Pulmonary artery endothelial cell (primary cell): ENCODE data around the gene FCHSD2. TPM values are rescaled to one million over a fixed set of nuclear protein-coding genes. Genes with fewer than 3 reads are reported as not detected.
"Not testable (repeated sequence)": the region's sequence is repeated elsewhere in the genome, so short reads cannot be mapped to it uniquely, and the experiment has no call there.

Experiments used
- DNase-seq: peaks from one replicate; pipeline ENCODE4 v3.0.0-alpha.2; 2011; ENCODE audit warnings: low read depth, low spot score
- total RNA-seq: library from RNA; depleted of rRNA; stranded (reverse); fragments of >200 nt; gene quantifications from 2 replicates; pipeline ENCODE4 v1.2.3, GENCODE V29; 2014

Gene FCHSD2
- total RNA-seq, 1 donor from 2014 or later, result 14.9 TPM

DNA sequence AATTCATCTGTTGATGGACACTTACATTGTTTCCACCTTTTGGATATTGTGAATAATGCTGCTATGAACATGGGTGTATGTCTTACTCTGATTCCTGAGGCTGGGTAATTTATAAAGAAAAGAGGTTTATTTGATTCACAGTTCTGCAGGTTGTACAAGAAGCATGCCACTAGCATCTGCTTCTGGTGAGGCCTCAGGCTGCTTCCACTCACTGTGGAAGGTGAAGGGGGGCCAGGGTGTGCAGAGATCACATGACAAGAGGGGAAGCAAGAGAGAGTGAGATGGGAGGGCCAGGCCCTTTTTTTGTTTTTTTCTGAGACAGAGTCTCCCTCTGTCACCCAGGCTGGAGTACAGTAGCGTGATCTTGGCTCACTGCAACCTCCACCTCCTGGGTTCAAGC, 335.7 kb downstream of the FCHSD2 start:
- DNase-seq, result not testable (repeated sequence)

DNA sequence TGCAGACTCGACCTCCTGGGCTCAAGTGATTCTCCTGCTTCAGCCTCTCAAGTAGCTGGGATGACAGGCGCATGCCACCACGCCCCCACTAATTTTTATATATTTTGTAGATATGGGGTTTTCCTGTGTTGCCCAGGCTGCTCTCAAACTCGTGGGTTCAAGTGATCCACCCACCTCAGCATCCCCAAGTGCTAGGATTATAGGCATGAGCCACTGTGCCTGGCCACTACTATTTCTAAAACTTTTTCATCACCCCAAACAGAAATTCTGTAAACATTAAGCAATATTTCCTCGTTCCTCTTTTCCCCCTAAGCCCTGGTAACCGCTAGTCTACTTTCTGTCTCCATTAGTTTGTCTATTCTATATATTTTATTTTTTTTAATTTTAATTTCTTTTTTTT, 336.9 kb downstream of the FCHSD2 start:
- DNase-seq, result no peak

DNA sequence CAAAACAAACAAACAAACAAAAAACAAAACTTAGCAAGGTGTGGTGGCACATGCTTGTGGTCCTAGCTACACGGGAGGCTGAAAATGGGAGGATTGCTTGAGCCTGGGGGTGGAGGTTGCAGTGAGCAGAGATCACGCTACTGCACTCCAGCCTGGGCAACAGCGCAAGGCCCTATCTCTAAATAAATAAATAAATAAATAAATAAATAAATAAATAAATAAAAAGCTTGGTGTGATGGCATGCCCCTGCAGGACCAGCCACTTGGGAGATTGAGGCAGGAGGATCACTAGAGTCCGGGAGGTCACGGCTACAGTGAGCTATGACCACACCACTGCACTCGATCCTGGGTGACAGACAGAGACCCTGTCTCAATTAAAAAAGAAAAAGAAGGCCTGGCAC, 339.3 kb downstream of the FCHSD2 start:
- no peak for DNase-seq

DNA sequence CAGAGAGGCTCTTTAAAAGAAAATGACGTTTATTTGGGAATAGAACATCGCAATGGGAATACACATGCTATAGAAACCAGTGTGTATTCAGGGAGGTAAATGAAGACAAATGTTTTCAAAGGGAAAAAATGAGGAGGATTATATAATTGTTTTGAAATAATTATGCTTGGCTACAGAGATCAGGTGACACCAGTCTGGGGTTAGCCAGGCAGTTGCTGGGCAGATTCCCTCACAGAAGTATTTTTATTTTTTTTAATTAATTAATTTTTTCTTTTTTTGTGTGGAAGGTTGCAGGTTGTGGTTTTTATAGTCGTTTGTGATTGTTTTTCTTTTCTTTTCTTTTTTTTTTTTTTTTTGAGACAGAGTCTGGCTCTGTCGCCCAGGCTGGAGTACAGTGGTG, 342.7 kb downstream of the FCHSD2 start:
- DNase-seq, result no peak

DNA sequence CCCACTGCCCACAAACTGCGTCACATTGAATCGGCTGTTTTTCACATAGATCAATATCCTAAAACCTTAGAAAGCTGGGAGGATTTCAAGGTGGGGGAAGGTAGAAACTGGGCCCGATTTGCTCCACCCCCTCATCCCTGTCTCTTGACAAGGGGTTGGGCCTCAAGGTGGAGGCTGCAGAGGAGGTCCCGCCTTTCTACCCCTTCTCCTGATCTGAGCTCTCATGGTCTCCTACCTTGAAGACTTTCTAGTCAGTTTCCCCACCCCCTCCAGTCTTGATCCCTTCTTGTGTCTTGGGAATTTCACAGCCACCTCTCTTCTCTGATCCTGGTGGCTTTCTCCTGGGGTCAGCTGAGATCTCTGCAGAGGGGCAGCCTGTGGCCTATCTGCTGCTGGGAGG, 343.8 kb downstream of the FCHSD2 start:
- DNase-seq, result no peak

DNA sequence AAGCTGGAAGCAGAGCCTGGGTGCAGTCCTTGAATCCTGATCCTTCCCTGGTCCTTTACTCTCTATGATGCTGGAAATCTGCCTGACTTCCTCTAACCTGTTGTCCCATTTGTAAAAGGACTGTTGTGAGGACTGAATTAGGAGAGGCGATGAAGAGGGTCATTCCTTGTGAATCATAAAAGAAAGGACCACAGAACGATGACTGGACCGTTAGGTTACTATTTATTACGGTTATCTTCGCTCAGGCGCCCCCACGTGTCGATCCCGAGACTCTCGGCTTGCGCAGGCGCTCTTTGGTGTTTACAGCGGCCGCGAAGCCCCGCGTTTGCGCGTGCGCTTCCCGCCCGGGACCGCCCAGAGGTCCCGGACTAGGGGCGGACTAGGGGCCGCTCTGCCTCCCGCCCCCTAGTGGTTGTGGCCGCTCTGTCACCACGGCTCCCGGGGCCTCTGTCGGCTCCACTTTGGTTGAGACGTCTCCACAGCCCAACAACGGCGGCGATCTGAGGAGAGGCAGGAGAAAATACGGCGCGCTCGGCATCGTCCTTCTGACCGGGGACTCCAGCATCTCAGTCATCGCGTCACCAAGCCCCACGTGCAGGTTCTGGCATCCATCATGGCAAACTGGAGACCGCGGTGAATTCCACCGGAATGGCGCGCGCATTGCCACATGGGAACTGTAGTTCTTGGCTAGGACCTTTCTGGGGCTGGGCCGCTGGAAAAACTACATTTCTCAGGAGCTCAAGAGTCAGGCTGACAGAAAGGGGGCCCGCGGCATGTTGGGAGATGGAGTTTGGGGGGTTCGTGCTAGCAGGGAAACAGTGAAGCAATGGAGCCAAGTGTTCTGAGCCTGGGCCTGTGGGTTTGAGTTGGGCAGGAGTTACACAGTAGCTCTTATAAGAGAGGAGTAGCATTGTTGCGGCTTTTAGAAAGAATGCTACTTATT, 348.4 kb downstream of the FCHSD2 start, which contains the start of gene STARD10:
STARD10 (minus strand) TSS at position 623 of the 943 bp plus-strand sequence. CDS start 12,866 bp downstream, outside the sequence.
- DNase-seq, result peak; percentile 73

DNA sequence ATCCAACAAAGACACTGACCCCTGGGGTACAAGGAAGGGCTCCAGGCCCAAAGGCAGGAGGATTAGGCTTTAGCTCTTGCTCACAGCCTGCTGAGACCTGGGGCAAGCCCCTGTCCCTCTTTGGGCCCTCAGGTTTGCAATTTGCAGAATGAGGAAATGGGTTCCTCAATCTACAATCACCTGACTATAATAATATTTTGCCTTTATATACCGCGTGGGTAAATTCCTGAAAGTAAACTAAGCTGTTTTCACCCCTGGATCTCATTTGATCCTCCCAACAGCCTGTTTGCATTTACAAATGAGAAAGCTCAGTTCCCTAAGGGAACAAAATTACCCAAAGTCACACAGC, 349.1 kb downstream of the FCHSD2 start:
- DNase-seq, result no peak

DNA sequence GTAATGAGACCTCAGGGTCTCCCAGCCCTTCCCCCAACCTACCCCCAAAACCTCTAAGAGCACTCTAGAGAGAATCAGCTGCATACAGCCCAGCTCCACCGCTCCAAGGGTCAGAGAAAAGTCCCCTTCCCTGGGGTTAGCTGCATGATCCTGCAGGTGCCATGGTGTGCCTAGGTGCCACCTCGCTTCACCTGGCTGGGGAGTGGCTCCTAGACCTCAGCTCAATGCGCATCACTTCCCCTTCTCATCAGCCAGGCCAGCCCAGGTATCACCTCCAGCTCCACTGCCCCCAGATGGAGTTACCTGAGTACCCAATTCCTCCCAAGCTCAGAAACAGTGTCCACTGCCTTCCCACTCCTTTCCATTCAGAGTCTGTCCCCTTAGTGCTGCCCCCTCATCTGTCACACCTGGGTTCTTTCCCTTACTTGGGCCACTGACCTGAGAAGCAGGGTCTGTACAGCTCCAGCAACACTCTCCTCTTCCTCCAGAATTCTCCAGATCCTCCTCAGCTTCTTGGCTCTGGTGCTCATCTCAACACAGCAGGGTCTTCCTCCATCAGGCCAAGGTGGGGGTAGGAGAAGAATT, 349.6 kb downstream of the FCHSD2 start:
- no peak for DNase-seq

DNA sequence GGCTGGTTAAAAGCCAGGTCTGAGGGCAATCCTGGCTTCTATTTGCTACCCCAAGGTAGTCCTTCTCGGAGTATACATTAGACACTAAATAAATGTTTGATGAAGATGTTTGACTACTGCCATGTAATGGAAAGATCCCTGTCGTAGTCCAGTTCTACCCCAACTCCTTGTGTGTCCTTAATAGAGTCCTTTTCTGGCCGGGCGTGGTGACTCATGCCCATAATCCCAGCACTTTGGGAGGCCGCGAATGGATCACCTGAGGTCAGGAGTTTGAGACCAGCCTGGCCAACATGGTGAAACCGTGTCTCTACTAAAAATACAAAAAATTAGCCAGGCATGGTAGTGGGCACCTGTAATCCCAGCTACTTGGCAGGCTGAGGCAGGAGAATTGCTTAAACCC, 350.9 kb downstream of the FCHSD2 start:
- DNase-seq, result not testable (repeated sequence)

DNA sequence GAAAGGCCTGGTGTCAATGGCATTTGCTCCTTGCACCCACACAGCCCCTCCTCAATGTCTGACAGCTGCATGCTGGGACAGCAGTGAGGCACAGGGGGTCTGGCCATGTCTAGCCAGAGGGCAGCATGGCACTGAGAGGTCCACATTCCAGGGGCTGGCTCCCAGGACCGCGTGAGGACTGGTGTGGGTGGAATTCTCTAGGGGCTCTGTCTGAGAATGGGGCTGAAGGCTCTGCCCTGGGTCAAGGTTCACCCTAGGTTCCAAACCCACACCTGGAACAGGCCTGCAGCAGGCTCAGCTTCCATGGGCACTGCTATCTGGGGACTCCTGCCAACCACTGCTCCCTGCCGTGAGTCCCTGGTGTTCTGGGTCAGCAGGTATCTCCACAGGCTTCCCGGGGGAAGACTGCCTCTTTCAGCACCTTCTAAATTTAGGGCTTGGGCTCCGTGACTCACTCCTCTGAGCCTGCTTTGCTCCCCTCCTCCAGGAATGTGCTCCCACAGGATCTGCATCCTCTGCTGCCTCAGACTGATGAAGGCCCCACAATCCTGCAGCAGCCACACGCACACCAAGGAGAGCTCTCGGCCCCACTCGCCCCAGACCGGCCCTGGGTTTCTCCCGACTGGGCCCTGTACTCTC, 352.5 kb downstream of the FCHSD2 start:
- no peak for DNase-seq

DNA sequence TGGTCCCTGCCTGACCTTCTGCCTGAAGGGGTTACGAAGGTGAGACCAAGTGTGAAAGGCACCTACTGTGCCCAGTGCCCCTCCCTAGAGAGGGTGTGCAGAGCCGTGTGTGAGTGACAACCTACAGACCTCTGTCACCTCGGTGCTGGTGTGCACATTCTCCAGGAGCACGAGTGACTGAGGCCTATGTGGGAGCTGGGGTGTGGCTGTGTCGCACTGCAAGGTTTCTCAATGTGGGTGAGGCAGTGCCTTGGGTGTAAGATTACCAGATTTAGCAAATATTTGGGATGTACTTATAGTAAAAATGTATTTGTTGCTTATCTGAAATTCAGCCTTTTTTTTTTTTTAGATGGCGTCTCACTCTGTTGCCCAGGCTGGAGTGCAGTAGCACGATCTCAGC, 353.9 kb downstream of the FCHSD2 start:
- no peak for DNase-seq

DNA sequence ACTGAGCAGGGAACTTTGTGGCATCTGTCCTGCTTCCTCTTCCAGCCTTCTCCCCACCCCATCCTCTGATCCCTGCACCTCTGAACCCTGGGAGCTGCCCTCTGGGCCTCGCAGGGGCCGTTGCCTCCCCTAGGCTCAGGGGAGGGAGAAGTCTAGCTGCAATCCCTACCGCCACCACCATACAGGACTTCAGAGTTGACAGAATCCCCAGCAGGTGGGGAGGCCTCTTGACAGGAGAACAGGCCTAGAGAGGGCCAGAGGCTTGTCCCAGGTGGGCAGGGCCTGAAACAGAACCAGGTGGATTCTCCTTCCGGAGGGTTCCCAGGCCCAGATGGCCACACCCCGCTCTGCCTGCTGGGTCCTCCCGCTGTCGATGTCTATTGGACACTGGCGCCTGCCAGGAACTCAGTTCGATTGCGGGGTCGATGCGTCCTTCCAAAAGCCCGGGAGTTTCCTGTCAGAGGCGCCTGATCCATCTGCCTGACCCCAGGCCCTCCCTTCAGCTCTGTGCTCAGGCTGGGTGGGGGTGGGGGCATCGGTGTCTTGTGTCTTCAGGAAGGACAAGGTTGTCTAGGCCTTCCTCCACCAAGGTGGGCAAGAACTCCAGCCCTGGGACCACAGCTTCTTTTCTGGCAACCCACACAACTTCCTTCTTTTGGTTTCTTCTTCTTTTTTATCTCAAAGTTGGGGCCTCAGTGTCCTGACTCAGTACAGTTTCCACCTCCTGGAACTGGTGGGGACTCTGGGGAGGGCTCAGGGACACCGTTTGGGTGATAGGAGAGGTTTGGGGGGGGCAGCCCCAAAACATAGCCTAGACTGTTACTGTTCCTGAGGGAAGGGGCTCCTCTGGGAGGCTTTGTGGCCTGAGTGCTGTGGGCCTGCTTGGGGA, 354.7 kb downstream of the FCHSD2 start:
- DNase-seq, result no peak

Other genes with a start within 250 kb of the FCHSD2 start
- gene P2RY2, start 76.0 kb upstream of the FCHSD2 start, total RNA-seq, result 2.3 and 6.3 TPM in 2 replicates
- gene P2RY6, start 130.0 kb upstream of the FCHSD2 start, total RNA-seq, result 0.13 TPM in 1 of 2 replicates, not detected in the other
- 13.0 and 24.2 TPM in 2 replicates for gene ARHGEF17, start 166.0 kb upstream of the FCHSD2 start, total RNA-seq
- 6.8 and 8.6 TPM in 2 replicates for gene RELT, start 234.1 kb upstream of the FCHSD2 start, total RNA-seq